Mesothelial cell of epicardium (in vitro differentiated cells): ENCODE data around the gene SLC39A3. TPM values are rescaled to one million over a fixed set of nuclear protein-coding genes. Genes with fewer than 3 reads are reported as not detected.

Source experiments
- DNase-seq, 2 experiments: peaks; one replicate each; pipeline ENCODE4 v3.0.0; 2021; ENCODE audit warnings: low spot score in 2 of 2; ENCODE audit not compliant: unreplicated experiment in 2 of 2
- H3K27ac Mint-ChIP-seq: 2 replicates; pipeline ENCODE4 v1.8.0; 2021; ENCODE audit warnings: mixed read lengths
- H3K27me3 Mint-ChIP-seq: 2 replicates; pipeline ENCODE4 v1.8.0; 2021; ENCODE audit warnings: low read depth, mixed read lengths
- H3K36me3 Mint-ChIP-seq: 2 replicates; pipeline ENCODE4 v1.8.0; 2021; ENCODE audit warnings: mixed read lengths
- H3K4me1 Mint-ChIP-seq: 2 replicates; pipeline ENCODE4 v1.8.0; 2021; ENCODE audit warnings: mixed read lengths
- H3K4me3 Mint-ChIP-seq: 2 replicates; pipeline ENCODE4 v1.8.0; 2021; ENCODE audit warnings: mild to moderate bottlenecking, moderate library complexity, mixed read lengths
- H3K9me3 Mint-ChIP-seq: 2 replicates; pipeline ENCODE4 v1.8.0; 2021; ENCODE audit warnings: mixed read lengths
- CTCF ChIP-seq: fragments of 200-600 bp; sonication (generic); IDR thresholded peaks from one replicate; pipeline ENCODE4 v1.5.0; 2021; ENCODE audit warnings: antibody characterized with exemption; ENCODE audit not compliant: unreplicated experiment
- total RNA-seq: library from RNA; stranded (reverse); gene quantifications from 3 replicates; pipeline ENCODE4 v1.2.1, GENCODE V29; 2021

Gene SLC39A3
- total RNA-seq, 1 donor from 2014 or later: 28.8 TPM

DNA sequence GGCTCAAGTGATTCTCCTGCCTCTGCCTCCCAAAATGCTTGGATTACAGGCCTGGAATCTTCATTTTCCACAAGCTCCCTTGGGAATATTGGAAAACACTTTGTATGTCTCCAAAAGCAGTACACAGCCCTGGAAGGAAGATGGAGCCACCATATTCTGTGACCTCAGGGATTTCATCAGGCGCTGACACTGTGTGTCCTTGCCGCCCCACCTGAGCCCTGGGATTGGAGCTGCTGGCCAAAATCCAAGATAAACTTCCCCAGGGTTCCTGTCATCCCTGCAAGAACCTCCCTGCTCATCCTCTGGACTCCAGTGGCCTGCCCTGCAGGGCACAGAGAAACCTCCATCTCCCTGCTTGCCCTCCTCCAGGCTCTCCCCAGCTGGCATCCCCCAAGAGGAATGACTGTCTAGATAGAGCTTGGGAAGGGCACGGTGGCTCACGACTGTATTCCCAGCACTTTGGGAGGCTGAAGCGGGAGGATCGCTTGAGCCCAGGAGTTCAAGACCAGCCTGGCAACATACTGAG lies 36.1 kb downstream of the SLC39A3 start:
- no peaks in the 10 kb centered on the region for H3K36me3 Mint-ChIP-seq
- H3K27me3 Mint-ChIP-seq: peaks cover 43% of the 10 kb centered on the region
- H3K9me3 Mint-ChIP-seq: no peaks in the 10 kb centered on the region
- TF ChIP-seq CTCF: no peak
- no peak overlapping the region for H3K4me3 Mint-ChIP-seq
- peaks cover 10% of the 10 kb centered on the region for H3K4me1 Mint-ChIP-seq
- H3K27ac Mint-ChIP-seq: no peak overlapping the region
- DNase-seq: no peak

GRCh38 chr19:2703077-2703437 lies 36.8 kb downstream of the SLC39A3 start:
- no peak for DNase-seq
- Mint-ChIP-seq H3K36me3 (no peaks in the 10 kb centered on the region), H3K4me3 (peak overlapping the region; percentile 65), H3K27ac (peak overlapping the region; percentile 78), H3K9me3 (no peaks in the 10 kb centered on the region), H3K4me1 (peaks cover 10% of the 10 kb centered on the region), H3K27me3 (peaks cover 47% of the 10 kb centered on the region)
- no peak for TF ChIP-seq CTCF

DNA sequence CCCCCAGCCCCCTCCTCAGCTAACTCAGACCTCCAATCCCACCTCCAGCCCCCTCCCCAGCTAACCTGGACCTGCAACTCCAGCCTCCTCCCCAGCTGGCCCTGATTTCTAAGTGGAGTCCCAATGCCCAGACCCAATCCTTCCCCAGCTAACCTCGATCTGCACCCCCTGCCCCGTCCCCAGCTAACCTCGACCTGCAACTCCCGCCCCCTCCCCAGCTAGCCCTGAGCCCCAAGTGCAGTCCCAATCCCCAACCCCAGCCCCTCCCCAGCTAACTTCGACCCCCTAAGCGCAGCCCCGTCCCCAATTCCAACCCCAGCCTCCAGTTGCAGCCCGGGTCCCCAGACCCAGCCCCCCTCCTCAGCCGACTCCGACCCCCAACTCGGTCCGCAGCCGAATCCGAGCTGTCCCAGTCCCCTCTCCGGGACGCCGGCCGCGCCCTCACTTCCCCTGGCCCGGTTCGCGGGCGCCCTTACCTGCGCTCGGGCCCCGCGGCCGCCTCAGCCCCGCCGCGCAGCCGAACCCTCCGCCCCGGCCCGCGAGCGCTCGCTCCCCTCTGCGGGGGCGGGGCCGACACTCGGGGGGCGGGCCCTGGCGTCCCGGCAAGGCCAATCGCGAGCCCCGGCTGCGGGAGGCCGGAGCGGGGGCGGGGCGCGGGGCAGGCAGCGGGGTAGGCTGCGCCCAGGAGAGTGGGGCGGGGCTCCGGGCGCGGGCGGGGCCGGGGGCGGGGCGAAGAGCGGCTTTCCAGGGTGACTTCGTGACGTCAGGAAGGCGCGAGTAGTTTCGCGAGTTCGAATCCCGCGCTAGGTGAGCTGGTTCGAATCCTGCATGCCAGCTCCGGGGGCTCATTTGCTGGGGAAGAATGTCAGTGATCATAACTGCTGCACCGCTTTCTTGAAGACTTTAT lies 37.4 kb downstream of the SLC39A3 start, which contains the start of gene GNG7:
Gene GNG7 (minus strand): TSS at position 525 of the 907 bp plus-strand sequence. CDS start 182,006 bp downstream, outside the sequence.
- H3K4me1 Mint-ChIP-seq: peaks cover 10% of the 10 kb centered on the region
- H3K9me3 Mint-ChIP-seq: no peaks in the 10 kb centered on the region
- TF ChIP-seq CTCF: no peak
- H3K4me3 Mint-ChIP-seq: peak within 1 kb of the TSS; percentile 72
- H3K36me3 Mint-ChIP-seq: no peaks in the 10 kb centered on the region
- peak; percentile 95 to 98 for DNase-seq
- peak within 1 kb of the TSS; percentile 78 for H3K27ac Mint-ChIP-seq
- peaks cover 47% of the 10 kb centered on the region for H3K27me3 Mint-ChIP-seq

DNA sequence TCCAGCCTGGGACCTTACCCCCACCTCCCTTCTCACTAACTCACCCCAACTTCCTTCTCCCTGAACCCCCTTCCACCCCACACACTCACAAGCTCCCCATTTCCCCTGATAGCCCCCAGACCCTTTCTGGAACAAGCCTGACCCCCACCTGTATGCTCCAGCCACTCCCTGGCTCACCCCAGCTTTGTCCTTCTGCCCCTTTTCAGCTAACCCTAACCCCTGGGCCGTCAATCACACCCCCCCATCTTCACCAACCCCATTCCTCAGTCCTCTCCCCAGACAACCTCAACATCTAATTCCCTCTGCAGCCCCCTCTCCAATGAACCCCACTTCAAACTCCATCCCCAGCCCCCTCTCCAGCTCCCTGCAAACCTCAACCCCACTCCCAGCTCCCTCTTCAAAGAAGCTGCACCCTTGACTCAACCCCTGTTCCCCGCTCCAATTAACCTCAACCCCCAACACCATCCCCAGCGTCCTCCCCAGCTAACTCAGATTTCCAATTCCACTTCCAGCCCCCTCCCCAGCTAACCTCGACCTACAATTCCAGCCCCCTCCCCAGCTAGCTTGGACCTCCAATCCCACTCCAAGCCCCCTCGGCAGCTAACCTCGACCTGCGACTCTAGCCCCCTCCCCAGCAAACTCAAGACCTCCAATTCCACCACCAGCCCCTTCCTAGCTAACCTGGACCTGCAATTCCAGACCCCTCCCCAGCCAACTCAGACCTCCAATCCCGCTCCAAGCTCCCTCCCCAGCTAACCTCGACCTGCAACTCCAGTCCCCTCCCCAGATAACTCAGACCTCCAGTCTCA lies 38.3 kb downstream of the SLC39A3 start:
- DNase-seq: no peak
- peaks cover 10% of the 10 kb centered on the region for H3K4me1 Mint-ChIP-seq
- no peaks in the 10 kb centered on the region for H3K36me3 Mint-ChIP-seq
- H3K27ac Mint-ChIP-seq: no peak overlapping the region
- peaks cover 45% of the 10 kb centered on the region for H3K27me3 Mint-ChIP-seq
- H3K4me3 Mint-ChIP-seq: peak overlapping the region; percentile 72
- no peak for TF ChIP-seq CTCF
- H3K9me3 Mint-ChIP-seq: no peaks in the 10 kb centered on the region

DNA sequence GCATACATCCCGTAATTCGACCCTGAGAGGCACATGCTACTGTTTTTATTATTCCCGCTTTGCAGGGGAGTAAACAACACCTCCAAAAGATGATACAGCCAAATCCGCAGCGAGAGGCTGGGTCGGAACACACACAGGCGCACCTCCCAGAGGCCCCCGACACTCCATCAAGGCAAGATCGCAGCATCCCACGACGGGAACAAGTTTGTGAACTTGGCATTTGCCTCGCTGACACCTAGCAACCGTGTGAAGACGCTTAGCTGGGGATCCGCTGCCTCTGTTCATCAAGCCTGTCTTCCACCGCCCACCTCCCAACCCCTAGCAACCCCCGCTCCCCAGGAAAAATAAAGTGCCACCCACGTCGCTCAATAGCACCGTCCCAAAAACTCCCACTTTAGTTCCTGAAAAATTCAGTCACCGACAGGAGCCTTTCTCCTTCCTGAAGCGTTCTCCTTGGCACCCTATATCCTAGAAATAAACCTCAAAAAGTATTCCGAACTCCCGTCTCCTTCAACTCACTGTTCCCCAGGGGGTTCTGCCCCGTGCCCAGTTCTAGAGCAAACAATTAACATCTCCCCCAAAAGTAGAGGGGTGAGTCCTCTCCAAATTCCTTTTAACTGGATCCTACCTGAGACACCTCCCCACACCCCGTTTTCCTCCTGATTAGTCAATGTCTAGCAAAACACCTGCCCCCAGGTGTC lies 39.0 kb downstream of the SLC39A3 start:
- Mint-ChIP-seq H3K9me3 (no peaks in the 10 kb centered on the region), H3K27ac (no peak overlapping the region), H3K4me3 (peak overlapping the region; percentile 72), H3K36me3 (no peaks in the 10 kb centered on the region), H3K4me1 (peaks cover 10% of the 10 kb centered on the region), H3K27me3 (peaks cover 44% of the 10 kb centered on the region)
- no peak for TF ChIP-seq CTCF
- no peak for DNase-seq
